Effector CD8-positive, alpha-beta T cell (primary cell): ENCODE measurements around the gene PACC1.
"Not testable (repeated sequence)": the region's sequence is repeated elsewhere in the genome, so short reads cannot be mapped to it uniquely, and the experiment has no call there.

Experiments
- DNase-seq: peaks from one replicate; lab custom pipeline; 2025; lab: John Stamatoyannopoulos, UW

The PACC1 gene

DNA sequence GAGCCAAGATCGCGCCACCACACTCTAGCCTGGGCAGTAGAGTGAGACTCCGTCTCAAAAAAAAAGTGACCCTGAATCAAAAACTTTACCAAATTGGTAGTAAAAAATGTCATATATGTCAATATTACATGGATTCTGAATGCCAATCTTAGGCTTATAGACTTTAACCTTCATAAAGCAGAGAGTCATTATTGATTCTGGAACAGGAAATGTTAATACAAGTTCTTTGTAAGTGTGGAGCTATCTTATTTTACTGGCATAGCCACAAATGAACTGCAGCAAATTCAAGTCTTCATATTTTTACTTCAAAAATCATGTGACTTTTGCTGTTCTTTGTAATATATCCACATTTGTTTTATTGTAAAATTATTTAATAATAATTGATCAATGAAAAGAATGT lies 88.1 kb downstream of the PACC1 start:
- no peak for DNase-seq

DNA sequence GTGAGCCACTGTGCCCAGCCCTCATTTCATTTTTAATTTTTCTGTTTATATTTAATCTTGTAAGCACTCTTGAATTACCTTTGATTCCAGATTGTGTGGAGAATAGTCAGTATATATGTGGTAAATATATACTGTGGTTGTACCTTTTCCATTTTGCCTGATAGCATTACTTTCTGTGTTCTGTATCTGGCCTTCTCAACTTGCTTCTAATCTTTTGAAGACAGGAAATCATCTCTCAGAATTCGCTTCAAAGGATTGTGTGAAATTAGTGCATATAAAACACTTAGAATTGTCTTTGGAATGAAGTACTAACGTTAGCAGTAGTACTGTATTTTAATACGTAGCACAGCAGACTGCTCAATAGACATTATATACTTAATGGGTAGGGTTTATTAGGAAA lies 91.6 kb downstream of the PACC1 start:
- DNase-seq: no peak

DNA sequence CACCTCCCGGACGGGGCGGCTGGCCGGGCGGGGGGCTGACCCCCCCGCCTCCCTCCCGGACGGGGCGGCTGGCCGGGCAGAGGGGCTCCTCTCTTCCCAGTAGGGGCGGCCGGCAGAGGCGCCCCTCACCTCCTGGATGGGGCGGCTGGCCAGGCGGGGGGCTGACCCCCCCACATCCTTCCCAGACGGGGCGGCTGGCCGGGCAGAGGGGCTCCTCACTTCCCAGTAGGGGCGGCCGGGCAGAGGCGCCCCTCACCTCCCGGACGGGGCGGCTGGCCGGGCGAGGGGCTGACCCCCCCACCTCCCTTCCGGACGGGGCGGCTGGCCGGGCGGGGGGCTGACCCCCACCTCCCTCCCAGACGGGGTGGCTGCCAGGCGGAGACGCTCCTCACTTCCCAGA lies 93.7 kb downstream of the PACC1 start:
- not testable (repeated sequence) for DNase-seq

DNA sequence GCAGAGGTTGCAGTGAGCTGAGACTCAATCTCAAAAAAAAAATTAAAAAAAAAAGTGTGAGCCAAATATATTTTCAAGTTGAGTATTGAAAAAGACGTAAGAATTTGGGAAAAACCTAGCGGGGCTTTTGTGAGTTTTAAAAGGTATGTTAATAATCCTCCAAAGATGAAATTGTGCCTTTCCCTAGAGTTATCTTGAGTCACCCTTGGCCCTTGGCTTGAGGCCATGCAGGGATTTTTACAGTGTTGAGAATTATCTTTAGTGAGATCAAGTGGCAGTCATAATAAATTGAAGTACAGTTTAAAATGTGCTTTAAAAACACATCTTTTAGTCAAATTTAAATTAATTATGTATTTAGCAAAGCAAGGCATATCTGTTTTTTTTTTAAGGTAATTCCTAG lies 96.8 kb downstream of the PACC1 start:
- no peak for DNase-seq

DNA sequence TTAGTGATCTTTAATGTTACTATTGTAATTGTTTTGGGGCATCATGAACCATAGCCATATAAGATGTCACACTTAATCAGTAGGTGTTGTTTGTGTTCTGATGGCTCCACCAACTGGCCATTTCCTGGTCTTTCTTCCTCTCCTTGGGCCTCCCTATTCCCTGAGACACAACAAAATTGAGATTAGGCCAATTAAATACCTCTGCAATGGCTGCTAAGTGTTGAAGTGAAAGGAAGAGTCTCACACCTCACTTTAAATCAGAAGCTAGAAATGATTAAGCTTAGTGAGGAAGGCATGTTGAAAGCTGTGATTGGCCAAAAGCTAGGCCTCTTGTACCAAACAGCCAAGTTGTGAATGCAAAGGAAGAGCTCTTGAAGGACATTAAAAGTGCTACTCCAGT lies 98.8 kb downstream of the PACC1 start:
- DNase-seq: no peak

DNA sequence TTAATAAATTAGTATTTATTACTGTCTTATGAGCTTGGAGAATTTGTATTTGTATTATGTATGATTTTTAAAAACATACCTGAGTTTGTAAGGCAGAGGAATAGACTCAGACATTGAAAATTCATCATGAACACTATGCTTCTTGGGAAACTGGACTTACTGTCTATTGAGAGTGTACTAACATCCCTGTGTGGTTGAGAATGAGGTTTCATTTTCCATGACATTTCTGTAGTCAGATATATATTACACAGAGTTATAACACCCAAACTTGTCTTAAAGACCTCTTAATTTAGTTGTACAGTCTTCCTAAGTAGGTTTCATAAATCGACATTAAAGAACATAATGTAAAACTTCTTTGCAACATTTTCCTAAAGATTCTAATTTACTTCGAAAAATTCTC lies 99.5 kb downstream of the PACC1 start:
- DNase-seq: no peak
